ENCODE data around the gene SYNE2.

Gene SYNE2

GRCh38 chr14:64215274-64215673 lies 362.5 kb downstream of the SYNE2 start:
- in situ Hi-C loops (cut with MboI; ENCODE audit: low pct_unique_long_range_greater_than_20kb, low sequenced_read_pairs, unreplicated experiment): no loop called here
- TF ChIP-seq CTCF (IDR thresholded peaks at IDR 0.05; ENCODE audit: extremely low read depth, insufficient read depth, missing control alignments): no peak
- no peak for DNase-seq (ENCODE audit: low spot score)

GRCh38 chr14:64215978-64216377 lies 363.2 kb downstream of the SYNE2 start:
- in situ Hi-C loops (cut with MboI; ENCODE audit: low pct_unique_long_range_greater_than_20kb, low sequenced_read_pairs, unreplicated experiment): no loop called here
- no peak for DNase-seq (ENCODE audit: low spot score)
- TF ChIP-seq CTCF (IDR thresholded peaks at IDR 0.05; ENCODE audit: extremely low read depth, insufficient read depth, missing control alignments): no peak

- TF ChIP-seq CTCF (IDR thresholded peaks at IDR 0.05; ENCODE audit: extremely low read depth, insufficient read depth, missing control alignments): no peak
- in situ Hi-C loops (cut with MboI; ENCODE audit: low pct_unique_long_range_greater_than_20kb, low sequenced_read_pairs, unreplicated experiment): no loop called here
- DNase-seq (ENCODE audit: low spot score): no peak
These were observed 364.5 kb downstream of the SYNE2 start for GRCh38 chr14:64217308-64217707.

GRCh38 chr14:64217834-64218233 lies 365.0 kb downstream of the SYNE2 start:
- no peak for DNase-seq (ENCODE audit: low spot score)
- in situ Hi-C loops (cut with MboI; ENCODE audit: low pct_unique_long_range_greater_than_20kb, low sequenced_read_pairs, unreplicated experiment): no loop called here
- TF ChIP-seq CTCF (IDR thresholded peaks at IDR 0.05; ENCODE audit: extremely low read depth, insufficient read depth, missing control alignments): no peak

GRCh38 chr14:64218344-64219240 lies 365.8 kb downstream of the SYNE2 start:
- TF ChIP-seq CTCF (IDR thresholded peaks at IDR 0.05; ENCODE audit: extremely low read depth, insufficient read depth, missing control alignments): no peak
- in situ Hi-C loops (cut with MboI; ENCODE audit: low pct_unique_long_range_greater_than_20kb, low sequenced_read_pairs, unreplicated experiment): no loop called here
- peak; percentile 39 for DNase-seq (ENCODE audit: low spot score)

GRCh38 chr14:64220056-64220455 lies 367.3 kb downstream of the SYNE2 start:
- in situ Hi-C loops (cut with MboI; ENCODE audit: low pct_unique_long_range_greater_than_20kb, low sequenced_read_pairs, unreplicated experiment): no loop called here
- TF ChIP-seq CTCF (IDR thresholded peaks at IDR 0.05; ENCODE audit: extremely low read depth, insufficient read depth, missing control alignments): no peak
- DNase-seq (ENCODE audit: low spot score): no peak

Data from GM13977 (cell line).